A549 treated with Hydrocortisone at 1 μM for 4 hours (cell line): ENCODE results near the gene DCTN5. TPM values are rescaled to one million over a fixed set of nuclear protein-coding genes. Genes with fewer than 3 reads are reported as not detected.

Experiments
- total RNA-seq: library from RNA; stranded (reverse); fragments of 200-300 nt; extraction: Qiagen RNA extraction; gene quantifications from 5 replicates; pipeline ENCODE4 v1.2.3, GENCODE V29; 2022

DCTN5 gene
- 69.9 to 75.9 TPM (median 72.8 TPM) in 5 replicates for total RNA-seq

DNA sequence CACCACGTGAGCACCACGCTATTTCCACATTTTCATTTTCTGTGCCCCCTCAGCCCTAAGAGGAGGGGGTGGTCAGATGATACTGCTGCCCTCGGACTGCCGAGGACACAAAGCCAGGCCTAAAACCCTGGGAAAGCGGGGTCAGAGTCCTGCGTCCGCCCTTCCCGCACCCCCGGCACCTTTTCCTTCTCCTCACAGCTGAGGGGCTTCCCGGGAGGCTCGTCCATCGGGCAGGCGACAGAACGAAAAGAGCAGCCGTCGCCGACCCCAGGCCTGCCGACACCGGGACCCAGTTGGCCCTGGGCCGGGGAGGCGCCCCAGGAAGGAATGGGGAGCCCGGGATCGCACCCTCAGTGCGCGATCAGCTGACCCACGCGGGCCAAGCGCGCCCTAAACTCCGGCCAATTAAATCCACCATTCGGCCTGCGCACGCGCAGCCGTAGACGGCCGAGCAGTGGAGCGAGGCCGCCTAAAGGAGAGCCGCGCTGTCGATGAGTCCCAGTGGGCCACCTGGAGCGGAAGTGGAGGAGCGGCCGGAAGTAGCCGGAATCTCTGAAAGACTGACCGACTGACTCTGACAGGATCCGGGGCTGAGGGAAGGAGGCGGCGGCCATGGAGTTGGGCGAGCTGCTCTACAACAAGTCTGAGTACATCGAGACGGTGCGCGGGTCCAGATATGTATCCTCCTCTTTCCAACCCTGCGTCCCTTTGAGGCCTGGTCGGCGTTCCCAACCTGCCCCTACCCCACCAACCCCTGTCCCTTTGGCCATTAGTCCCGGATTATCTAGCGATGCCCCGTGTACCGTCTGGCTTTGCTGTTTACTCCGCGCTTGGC is at the start of gene DCTN5, which contains the start of gene PALB2:
Gene DCTN5, plus strand, starts transcription at position 536 of the 835 bp plus-strand sequence. Its CDS starts 77 bp downstream, at position 613.
Gene PALB2, minus strand, starts transcription at position 380 of the 835 bp plus-strand sequence. Its CDS starts 153 bp downstream, at position 227.

DNA sequence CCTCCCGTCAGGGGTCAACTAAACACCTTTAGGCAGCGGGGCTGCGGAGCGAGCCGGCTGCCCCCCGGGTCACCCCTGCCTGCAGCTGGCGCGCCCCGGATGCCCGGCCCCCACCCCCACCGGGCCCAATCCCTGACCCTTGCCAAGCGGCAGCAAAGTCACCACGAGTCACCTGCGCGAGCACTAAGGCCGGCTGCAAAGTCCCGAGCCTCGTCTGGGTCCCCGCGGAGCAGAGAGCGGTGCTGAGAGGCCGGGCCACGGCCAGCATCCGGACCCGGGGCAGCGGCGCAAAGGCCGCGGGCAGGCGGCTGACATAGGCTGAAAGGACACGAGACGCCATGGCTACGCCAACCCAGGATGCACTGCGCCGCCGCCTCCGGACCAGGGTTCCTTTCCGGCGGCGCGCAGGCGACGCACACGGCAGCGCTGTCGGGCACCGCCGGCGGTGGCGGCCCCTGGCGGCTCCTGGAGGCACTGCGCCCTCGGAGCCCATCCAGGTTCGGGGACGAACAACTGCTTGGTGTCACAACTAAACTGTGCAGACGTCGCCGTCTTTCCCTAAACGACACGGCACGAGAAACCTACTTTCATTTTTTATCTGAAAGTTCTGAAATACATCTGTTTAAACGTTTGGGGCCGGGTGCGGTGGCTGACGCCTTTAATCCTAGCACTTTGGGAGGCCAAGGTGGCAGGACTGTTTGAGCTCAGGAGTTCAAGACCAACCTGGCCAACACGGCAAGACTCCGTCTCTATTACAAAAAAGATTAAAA is 45.1 kb upstream of the DCTN5 start, which contains the start of gene NDUFAB1:
Gene NDUFAB1, minus strand, starts transcription at position 366 of the 770 bp plus-strand sequence. Its CDS starts 26 bp downstream, at position 340.

DNA sequence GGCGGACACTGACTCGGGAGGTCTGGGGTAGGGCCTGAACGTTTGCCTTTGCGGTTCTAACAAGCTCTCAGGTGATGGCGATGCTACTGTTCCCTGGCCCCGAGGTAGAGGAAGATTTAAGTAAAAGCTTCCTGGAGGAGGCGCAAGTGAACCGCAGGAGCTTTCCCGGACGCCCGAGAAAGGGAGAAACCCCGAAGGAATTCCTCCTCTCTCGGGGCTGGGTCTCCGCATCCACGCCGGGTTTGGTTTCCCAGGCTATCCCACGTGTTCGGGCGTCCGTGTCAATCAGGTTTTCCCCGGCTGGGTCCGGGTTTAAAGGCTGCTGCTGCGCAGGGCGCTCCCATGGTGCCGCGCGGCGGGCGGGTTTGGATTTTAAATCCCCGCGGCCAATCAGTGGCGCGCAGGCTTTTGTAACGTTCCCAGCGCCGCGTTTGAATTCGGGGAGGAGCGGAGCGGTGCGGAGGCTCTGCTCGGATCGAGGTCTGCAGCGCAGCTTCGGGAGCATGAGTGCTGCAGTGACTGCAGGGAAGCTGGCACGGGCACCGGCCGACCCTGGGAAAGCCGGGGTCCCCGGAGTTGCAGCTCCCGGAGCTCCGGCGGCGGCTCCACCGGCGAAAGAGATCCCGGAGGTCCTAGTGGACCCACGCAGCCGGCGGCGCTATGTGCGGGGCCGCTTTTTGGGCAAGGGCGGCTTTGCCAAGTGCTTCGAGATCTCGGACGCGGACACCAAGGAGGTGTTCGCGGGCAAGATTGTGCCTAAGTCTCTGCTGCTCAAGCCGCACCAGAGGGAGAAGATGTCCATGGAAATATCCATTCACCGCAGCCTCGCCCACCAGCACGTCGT is 37.4 kb downstream of the DCTN5 start, which contains the start of gene PLK1:
Gene PLK1, plus strand, starts transcription at position 460 of the 844 bp plus-strand sequence. Its CDS starts 44 bp downstream, at position 504.

DNA sequence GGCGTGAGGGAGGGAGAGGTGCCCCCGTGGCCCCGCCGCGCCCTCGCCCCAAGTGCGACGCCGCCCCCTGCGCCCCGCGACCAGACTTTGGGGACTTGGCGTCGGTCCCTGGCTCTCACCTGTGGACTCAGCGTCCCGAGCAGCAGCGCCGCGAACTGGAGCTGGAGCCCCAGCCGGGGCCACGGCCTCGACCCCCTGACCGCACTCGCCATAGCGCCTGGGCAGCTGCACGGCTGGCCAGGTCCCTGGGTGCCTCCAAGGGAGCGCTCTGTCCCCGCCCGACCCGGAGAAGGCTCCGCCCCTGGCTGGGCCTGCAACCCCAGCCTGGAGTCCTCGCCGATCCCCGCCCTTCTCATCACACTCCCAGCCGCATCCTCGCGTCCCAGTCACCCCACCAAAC is 71.7 kb downstream of the DCTN5 start, which contains the start of gene ERN2:
Gene ERN2, minus strand, starts transcription at position 247 of the 400 bp plus-strand sequence. Its CDS starts 35 bp downstream, at position 212.

Other genes with a start within 250 kb of the DCTN5 start
- gene COG7, start 188.3 kb upstream of the DCTN5 start, total RNA-seq, result 16.4 to 17.6 TPM (median 17.2 TPM) in 5 replicates
- gene GGA2, start 131.0 kb upstream of the DCTN5 start, total RNA-seq, result 24.0 to 32.4 TPM (median 27.0 TPM) in 5 replicates
- 24.7 to 31.9 TPM (median 31.0 TPM) in 5 replicates for gene EARS2, start 84.1 kb upstream of the DCTN5 start, total RNA-seq
- gene UBFD1, start 83.7 kb upstream of the DCTN5 start, total RNA-seq, result 41.5 to 50.1 TPM (median 48.3 TPM) in 5 replicates
- gene NDUFAB1, start 45.1 kb upstream of the DCTN5 start, total RNA-seq, result 149 to 205 TPM (median 188 TPM) in 5 replicates
- 9.0 to 12.1 TPM (median 10.7 TPM) in 5 replicates for gene PALB2, start 156 bp upstream of the DCTN5 start, total RNA-seq
- gene PLK1, start 37.4 kb downstream of the DCTN5 start, total RNA-seq, result 150 to 164 TPM (median 157 TPM) in 5 replicates
- gene ERN2, start 71.8 kb downstream of the DCTN5 start, total RNA-seq, result not detected in 5 replicates
- 0.05 to 0.06 TPM in 2 of 5 replicates, not detected in the others for gene CHP2, start 113.6 kb downstream of the DCTN5 start, total RNA-seq
- gene PRKCB, start 194.5 kb downstream of the DCTN5 start, total RNA-seq, result 0.13 to 0.34 TPM (median 0.15 TPM) in 5 replicates